MM.1S (cell line): ENCODE data around the gene PRG3.

ENCODE experiments used
- DNase-seq: peaks from one replicate; pipeline ENCODE4 v3.0.0-alpha.2; 2015
- H2AFZ ChIP-seq: fragments of 300-600 bp; sonication (generic); 2 replicates; pipeline ENCODE4 v1.6.0; 2016; ENCODE audit warnings: antibody characterized with exemption, low read length
- H3F3A ChIP-seq: fragments of 300-600 bp; sonication (generic); 2 replicates; pipeline ENCODE4 v1.6.1; 2016; ENCODE audit warnings: mild to moderate bottlenecking, antibody characterized with exemption, low read length, moderate library complexity, mixed read lengths; ENCODE audit not compliant: insufficient read depth
- H3K27ac ChIP-seq: fragments of 300-600 bp; sonication (generic); 2 replicates; pipeline ENCODE4 v1.5.1; 2016; ENCODE audit warnings: mild to moderate bottlenecking, low read length
- H3K27me3 ChIP-seq: fragments of 300-600 bp; sonication (generic); replicated peaks from 2 replicates; pipeline ENCODE4 v1.6.0; 2016; ENCODE audit warnings: low read length; ENCODE audit not compliant: insufficient read depth
- H3K36me3 ChIP-seq: fragments of 300-600 bp; sonication (generic); replicated peaks from 2 replicates; pipeline ENCODE4 v1.6.1; 2016; ENCODE audit warnings: mild to moderate bottlenecking, low read length, mixed read lengths; ENCODE audit not compliant: insufficient read depth
- H3K4me1 ChIP-seq: fragments of 300-600 bp; sonication (generic); 2 replicates; pipeline ENCODE4 v1.6.1; 2016; ENCODE audit warnings: low read length, mixed read lengths
- H3K4me2 ChIP-seq: fragments of 300-600 bp; sonication (generic); 2 replicates; pipeline ENCODE4 v1.6.0; 2016; ENCODE audit warnings: low read depth, low read length
- H3K4me3 ChIP-seq: fragments of 300-600 bp; sonication (generic); 2 replicates; pipeline ENCODE4 v1.5.1; 2016; ENCODE audit warnings: low read length, mixed read lengths
- H3K79me2 ChIP-seq: fragments of 300-600 bp; sonication (generic); 2 replicates; pipeline ENCODE4 v1.6.1; 2016; ENCODE audit warnings: mixed run types, low read length, mixed read lengths
- H3K9ac ChIP-seq: fragments of 300-600 bp; sonication (generic); 2 replicates; pipeline ENCODE4 v1.6.1; 2016; ENCODE audit warnings: low read length, mixed read lengths
- H3K9me2 ChIP-seq: fragments of 300-600 bp; sonication (generic); replicated peaks from 2 replicates; pipeline ENCODE4 v1.6.1; 2016; ENCODE audit warnings: mild to moderate bottlenecking, low read length, mixed read lengths; ENCODE audit not compliant: insufficient read depth
- H3K9me3 ChIP-seq: fragments of 300-600 bp; sonication (generic); replicated peaks from 2 replicates; pipeline ENCODE4 v1.6.1; 2016; ENCODE audit warnings: mild to moderate bottlenecking, low read length, mixed read lengths; ENCODE audit not compliant: insufficient read depth
- H4K20me1 ChIP-seq: fragments of 300-600 bp; sonication (generic); 2 replicates; pipeline ENCODE4 v1.6.1; 2016; ENCODE audit warnings: mild to moderate bottlenecking, low read length, moderate library complexity, mixed read lengths; ENCODE audit not compliant: insufficient read depth
- CTCF ChIP-seq: fragments of 300-600 bp; sonication (generic); IDR thresholded peaks from 2 replicates; pipeline ENCODE4 v1.5.1; 2016; ENCODE audit warnings: antibody characterized with exemption, low read length, mixed read lengths
- EZH2 ChIP-seq: fragments of 300-600 bp; sonication (generic); optimal IDR thresholded peaks from 2 replicates; pipeline ENCODE3; 2017; ENCODE audit warnings: low read depth, mild to moderate bottlenecking, antibody characterized with exemption, low read length, mixed read lengths
- EZH2phosphoT487 ChIP-seq: fragments of 300-600 bp; sonication (generic); IDR thresholded peaks from 2 replicates; pipeline ENCODE4 v1.6.1; 2018; ENCODE audit warnings: antibody characterized with exemption, low read length

Gene PRG3

GRCh38 chr11:57342702-57343101 is 38.2 kb downstream of the PRG3 start:
- H3K4me2 ChIP-seq, result no peak overlapping the region
- no peaks in the 10 kb centered on the region for H4K20me1 ChIP-seq
- DNase-seq, result no peak
- no peaks in the 10 kb centered on the region for H3K9me3 ChIP-seq
- H3F3A ChIP-seq, result no peaks in the 10 kb centered on the region
- H3K27me3 ChIP-seq, result 0 out of 2 replicates have a peak, but pooled peaks cover 3% of the 10 kb centered on the region
- no peaks in the 10 kb centered on the region for H3K9me2 ChIP-seq
- no peak for TF ChIP-seq EZH2phosphoT487
- no peak for TF ChIP-seq CTCF
- TF ChIP-seq EZH2, result no peak
- no peak overlapping the region for H3K4me3 ChIP-seq
- H3K4me1 ChIP-seq, result no peaks in the 10 kb centered on the region
- no peak overlapping the region for H3K9ac ChIP-seq
- H3K79me2 ChIP-seq, result no peaks in the 10 kb centered on the region
- no peak overlapping the region for H3K27ac ChIP-seq
- no peak overlapping the region for H2AFZ ChIP-seq
- no peaks in the 10 kb centered on the region for H3K36me3 ChIP-seq

- Histone ChIP-seq H3K79me2 (no peaks in the 10 kb centered on the region), H3K27me3 (0 out of 2 replicates have a peak, but pooled peaks cover 3% of the 10 kb centered on the region), H3K4me1 (no peaks in the 10 kb centered on the region), H3K4me3 (no peak overlapping the region), H3K9ac (no peak overlapping the region), H4K20me1 (no peaks in the 10 kb centered on the region), H3K9me3 (no peaks in the 10 kb centered on the region), H3K9me2 (no peaks in the 10 kb centered on the region), H2AFZ (no peak overlapping the region), H3K4me2 (no peak overlapping the region), H3K27ac (no peak overlapping the region), H3F3A (no peaks in the 10 kb centered on the region), H3K36me3 (no peaks in the 10 kb centered on the region)
- TF ChIP-seq EZH2phosphoT487 (no peak), EZH2 (no peak), CTCF (no peak)
- no peak for DNase-seq
Observed at GRCh38 chr11:57341250-57341808, 39.6 kb downstream of the PRG3 start.

- H3K79me2 ChIP-seq, result peaks cover 10% of the 10 kb centered on the region
- H3K36me3 ChIP-seq, result no peaks in the 10 kb centered on the region
- H3K27ac ChIP-seq, result no peak overlapping the region
- H3F3A ChIP-seq, result no peaks in the 10 kb centered on the region
- H2AFZ ChIP-seq, result no peak overlapping the region
- H3K27me3 ChIP-seq, result 0 out of 2 replicates have a peak, but pooled peaks cover 3% of the 10 kb centered on the region
- no peak overlapping the region for H3K4me2 ChIP-seq
- H3K4me1 ChIP-seq, result peaks cover 3% of the 10 kb centered on the region; the same call in 1 of the 2 replicates
- H3K9me3 ChIP-seq, result no peaks in the 10 kb centered on the region
- H3K9ac ChIP-seq, result no peak overlapping the region
- H3K4me3 ChIP-seq, result no peak overlapping the region
- TF ChIP-seq EZH2, result no peak
- TF ChIP-seq CTCF, result no peak
- no peak for TF ChIP-seq EZH2phosphoT487
- no peak for DNase-seq
- H3K9me2 ChIP-seq, result no peaks in the 10 kb centered on the region
- H4K20me1 ChIP-seq, result no peaks in the 10 kb centered on the region
Observed at GRCh38 chr11:57340039-57340615, 40.8 kb downstream of the PRG3 start.
